ENCODE data around the gene NINJ2.

NINJ2 gene

GRCh38 chr12:611721-612120, 51.5 kb downstream of the NINJ2 start:
- no peak for DNase-seq

DNA sequence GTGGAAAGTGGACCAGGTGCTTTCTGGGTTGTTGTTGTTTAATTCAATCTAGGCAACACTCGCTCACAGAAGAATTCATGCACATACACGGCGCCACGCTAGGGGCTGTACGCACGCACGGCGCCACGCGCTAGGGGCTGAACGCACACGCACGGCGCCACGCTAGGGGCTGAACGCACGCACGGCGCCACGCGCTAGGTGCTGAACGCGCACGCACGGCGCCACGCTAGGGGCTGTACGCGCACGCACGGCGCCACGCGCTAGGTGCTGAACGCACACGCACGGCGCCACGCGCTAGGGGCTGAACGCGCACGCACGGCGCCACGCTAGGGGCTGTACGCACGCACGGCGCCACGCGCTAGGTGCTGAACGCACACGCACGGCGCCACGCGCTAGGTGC, 54.3 kb downstream of the NINJ2 start:
- no peak for DNase-seq

DNA sequence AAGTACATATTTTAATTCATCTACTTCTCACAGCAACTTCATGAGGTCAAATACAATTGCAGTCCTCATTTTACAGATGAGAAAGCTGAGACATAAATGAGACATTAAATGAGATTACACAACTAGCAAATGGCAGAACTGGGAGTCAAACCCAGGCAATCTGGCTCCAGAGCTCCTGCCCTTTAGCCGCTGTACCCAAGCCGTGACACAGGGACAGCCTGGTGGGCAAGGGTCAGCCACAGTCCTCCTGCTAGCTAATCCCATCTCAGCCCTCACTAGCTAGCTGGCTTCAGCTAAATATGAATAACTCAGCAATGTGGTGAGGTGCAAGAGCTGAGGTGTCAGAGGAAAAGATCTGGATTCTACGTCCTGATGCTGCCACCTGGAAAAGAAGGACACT, 54.8 kb downstream of the NINJ2 start:
- no peak for DNase-seq

GRCh38 chr12:607541-608001, 55.7 kb downstream of the NINJ2 start:
- DNase-seq, result no peak

- DNase-seq, result no peak
Measured at GRCh38 chr12:604956-605355, 58.3 kb downstream of the NINJ2 start.

GRCh38 chr12:602700-603068, 60.6 kb downstream of the NINJ2 start:
- no peak for DNase-seq

DNA sequence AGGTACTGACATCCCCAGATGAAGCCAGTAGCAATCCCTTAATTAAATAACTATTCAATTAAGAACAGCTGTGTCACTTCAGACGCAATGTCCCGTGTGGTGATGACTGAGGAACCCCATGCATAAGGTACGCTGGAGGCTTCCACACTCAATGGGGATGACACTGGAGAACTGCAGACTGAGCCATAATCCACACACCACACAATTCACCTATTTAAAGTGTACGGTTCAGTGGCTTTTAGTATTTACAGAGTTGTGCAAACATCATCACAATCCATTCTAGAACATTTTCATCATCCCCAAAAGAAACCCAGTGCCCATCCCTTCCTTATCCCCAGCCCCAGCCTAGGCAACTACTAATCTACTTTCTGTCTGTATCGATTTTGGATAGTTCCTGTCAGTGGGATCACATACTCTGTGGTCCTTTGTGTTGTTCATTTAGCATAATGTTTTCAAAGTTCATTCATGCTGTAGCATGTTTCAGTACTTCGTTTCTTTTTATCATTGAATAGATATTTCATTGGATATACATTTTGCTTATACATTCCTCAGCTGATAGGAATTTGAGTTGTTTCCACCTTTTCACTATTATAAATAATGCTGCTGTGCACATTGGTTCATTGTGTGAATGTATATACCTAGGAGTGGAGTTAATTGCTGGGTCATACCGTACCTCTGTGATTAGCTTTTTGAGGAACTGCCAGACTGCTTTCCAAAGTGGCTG, 61.1 kb downstream of the NINJ2 start:
- no peak for DNase-seq

GRCh38 chr12:599756-600155, 63.5 kb downstream of the NINJ2 start:
- no peak for DNase-seq

DNA sequence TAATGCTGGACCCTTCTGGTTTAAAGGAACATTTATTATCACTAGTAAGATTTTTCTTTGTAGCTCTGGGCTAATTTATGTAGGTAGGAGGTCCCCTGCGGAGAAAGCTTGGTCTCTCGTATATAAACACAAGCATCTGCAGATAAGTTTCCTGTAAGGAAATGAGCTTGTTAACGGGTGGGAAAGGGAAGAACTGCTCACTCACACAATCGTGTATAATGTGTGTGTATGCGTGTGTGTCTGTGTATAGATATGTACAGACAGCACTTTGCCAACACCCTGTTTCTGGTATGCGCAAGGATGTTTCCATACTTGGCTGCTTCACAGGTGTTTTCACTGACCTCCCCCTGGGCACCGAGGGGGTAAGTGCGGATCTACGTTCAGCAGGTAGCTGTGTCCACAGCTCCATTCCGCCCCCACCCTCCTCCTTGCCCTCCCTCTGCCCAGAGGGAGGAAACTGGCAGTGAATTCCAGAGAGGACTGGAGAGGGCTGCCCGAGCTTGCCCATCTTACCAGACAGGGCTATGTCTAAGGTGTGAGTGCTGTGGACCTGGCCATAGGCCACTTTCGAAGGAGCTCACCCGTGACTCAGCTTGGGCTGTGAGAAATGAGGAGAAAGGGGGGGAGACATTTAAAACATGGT, 65.2 kb downstream of the NINJ2 start:
- DNase-seq, result no peak

DNA sequence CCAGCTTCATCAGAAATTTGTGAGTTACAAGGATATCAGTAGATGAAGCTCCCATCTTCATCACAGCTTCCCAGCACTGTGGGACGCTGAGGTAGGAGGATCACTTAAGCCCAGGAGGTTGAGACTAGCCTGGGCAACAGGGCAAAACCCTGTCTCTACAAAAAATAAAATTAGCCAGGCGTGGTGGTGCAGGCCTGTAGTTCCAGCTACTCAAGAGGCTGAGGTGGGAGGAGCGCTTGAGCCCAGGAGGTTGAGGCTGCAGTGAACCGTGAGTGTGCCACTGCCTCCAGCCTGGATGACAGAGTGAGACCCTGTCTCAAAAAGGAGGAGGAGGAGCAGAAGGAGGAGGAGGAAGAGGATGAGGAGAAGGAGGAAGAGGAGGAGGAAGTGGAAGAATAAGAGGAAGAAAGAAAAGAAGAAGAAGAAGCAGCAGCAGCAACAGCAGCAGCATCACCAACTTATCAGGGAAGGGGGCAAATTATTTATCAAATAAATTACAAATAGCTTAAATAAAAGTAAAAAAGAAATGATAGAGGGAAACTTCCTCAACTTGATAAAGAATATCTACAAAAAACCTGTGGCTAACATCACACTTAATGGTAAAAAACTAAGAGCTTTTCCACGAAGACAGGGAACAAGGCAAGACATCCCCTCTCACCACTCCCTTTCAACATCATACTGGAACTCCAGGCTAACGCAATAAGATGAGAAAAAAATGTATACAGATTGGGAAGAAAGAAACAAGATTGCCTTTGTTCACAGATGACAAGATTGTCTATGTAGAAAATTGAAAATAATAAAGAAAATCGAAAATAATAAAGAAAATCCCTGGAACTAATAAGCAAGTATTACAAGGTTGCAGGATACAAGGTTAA, 69.6 kb downstream of the NINJ2 start:
- no peak for DNase-seq

- DNase-seq, result no peak
Measured at GRCh38 chr12:592024-592505, 71.2 kb downstream of the NINJ2 start.

DNA sequence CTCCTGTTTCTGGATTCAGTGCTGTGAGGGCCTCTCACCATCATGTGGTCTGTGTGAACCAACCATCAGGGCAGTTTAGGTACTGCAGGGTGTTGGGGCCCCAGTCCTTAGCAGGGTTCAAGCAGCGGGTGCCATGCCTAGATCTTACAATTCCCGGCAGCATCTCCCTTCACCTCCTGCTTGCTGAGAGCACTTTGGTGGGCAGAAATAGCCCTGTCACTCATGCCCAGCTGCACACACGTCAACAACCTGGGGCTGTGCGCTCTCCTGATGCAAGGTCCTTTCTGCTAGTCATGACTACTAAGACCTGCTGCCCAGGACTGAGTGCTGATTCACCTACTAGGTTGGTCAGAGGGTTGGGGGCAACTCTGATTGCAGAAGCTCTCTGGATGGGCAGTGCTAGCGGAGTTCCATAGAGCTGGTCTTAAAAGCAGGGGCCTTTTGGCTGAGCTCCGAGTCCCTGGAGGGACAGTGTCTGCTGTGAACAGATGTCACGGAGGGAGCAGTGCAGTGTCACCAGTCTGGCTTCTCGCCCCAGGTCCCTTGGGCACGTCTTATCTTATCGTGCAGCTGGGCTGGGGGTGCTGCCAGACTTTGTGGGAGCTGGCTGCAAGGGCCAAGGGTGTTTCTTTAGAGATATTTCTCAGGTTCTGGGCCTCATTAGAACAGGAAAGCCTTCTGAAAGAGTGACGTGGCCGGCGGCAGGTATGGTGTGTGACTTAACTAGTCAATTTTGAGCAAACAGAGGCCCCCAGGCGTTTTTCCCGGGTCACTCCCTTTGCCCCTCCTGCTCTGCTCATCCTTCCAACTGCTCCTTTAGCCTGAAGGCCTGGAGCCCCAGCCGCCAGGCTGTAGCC, 71.8 kb downstream of the NINJ2 start:
- DNase-seq, result no peak

DNA sequence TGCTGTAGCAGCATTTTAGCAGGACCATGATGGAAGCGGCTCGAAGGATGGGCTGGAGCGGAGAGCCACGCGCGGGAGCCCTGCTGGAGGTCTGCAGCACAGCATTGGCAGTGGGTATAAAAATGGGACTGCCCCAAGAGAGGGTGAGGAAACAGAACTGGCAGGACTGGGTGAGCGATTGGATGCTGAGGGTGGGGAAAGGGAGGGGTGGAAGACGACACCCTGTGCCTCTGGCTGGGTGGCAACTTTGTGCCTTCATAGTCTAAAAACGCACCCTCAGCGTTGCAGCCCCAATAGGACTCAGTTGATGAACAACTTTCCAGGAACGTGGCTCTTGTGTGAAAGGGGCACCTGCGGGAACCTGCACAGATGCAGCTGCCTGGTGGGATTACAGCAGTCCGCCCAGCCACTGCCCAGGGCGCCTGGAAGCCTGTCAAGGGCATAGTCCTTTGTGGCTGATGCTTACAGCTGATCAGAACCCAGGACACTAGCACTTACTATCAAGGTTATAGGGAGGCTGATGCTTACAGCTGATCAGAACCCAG, 73.0 kb downstream of the NINJ2 start:
- DNase-seq, result no peak

- DNase-seq, result no peak
Measured at GRCh38 chr12:588646-589045, 74.6 kb downstream of the NINJ2 start.

- DNase-seq, result no peak
Measured at GRCh38 chr12:588024-588322, 75.3 kb downstream of the NINJ2 start.

- no peak for DNase-seq
Measured at GRCh38 chr12:587132-588023, 75.9 kb downstream of the NINJ2 start.

DNA sequence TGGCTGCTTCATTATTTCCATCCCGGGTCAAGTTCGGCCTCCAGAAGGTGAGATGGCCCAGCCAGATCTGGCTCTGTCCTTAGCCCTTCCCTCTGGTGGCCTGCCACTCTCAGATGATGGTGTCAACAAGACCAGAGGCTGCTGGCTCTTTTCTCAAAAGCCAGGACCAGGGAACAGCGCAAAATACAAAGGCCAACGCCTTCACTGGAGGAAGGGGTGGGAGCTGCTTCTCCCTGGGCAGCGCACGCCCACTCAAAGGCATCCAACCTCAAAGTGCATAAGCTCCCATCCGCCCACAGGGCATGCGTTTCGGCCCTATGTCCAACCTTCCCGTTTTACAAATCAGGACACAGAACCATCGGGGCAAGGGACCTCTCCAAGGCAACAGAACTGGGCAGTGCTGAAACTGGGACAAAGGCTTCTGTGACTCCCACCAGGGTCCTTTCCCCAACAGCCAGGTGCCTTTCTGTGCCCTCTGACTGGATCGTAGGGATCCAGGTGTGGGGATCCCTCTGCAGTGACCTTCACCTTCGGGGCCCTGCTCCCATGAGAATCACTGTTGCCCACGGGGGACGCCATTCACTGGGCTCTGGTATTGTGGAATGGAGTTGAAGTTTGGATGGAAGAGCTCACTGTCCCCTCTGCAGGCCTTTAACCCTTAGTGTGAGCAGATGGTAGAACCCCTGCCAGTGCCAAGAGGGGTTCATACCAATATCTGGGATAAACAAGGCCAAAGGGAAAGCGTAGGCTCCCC, 76.8 kb downstream of the NINJ2 start:
- DNase-seq, result no peak

- no peak for DNase-seq
Measured at GRCh38 chr12:585062-586061, 77.9 kb downstream of the NINJ2 start.

DNA sequence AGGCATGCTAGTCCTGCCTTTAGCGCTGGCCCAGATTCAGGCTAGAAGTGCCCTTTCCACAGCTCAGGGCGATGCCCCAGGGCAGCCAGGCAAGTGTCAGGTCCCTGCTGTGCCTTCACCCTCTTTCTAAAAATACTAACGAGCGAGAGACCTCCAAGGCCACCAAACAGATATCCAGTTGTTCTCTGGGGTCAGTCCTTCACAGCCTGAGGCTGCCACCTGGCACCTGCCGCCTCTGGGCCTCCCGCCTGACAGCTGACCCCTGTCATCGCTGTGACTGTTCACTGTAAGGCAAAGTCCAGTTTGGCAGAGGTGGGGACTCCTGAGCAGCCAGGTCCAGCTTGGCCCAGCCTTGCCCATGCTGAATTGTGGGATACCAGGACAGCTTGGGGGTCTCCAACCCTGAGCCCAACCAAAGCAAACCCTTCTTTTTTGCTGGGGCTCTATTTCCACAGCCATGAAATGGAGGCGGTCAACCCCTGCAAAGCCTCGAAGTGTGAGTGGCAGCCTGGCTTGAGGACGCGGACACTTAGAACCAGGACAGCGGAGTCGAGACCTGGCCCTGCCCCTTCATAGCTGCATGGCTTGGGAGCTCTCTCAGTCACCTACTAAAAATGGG, 79.9 kb downstream of the NINJ2 start:
- DNase-seq, result no peak
